GM15510 (cell line): ENCODE measurements around the gene EARS2.

Experiments
- POLR2A ChIP-seq: IDR thresholded peaks from 3 replicates; pipeline ENCODE4 v1.6.1; 2011; ENCODE audit warnings: borderline replicate concordance; ENCODE audit not compliant: insufficient read length; ENCODE audit errors: extremely low read depth

EARS2 gene

GRCh38 chr16:23539984-23540816, 16.9 kb downstream of the EARS2 start:
- TF ChIP-seq POLR2A, result no peak

GRCh38 chr16:23538919-23539278, 18.3 kb downstream of the EARS2 start:
- no peak for TF ChIP-seq POLR2A

GRCh38 chr16:23537390-23537789, 19.8 kb downstream of the EARS2 start:
- TF ChIP-seq POLR2A, result no peak

DNA sequence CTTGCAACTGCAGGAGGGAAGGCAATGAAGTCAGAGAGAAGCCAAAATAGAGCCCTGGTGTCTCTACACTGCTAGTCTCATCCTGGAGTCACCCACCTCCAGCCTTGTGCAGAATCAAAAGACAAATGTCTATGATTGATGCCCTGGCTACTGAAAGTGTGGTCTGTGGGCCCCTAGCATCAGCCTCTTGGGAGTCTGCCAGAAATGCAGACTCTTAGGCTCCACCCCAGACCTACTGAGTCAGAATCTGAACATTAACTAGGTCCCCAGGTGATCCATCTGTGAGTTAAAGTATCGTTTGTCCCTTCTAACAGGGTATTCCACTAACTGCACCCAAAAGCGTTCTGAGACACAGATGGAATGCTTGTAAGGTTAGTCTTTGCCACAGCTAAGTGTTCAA, 21.2 kb downstream of the EARS2 start:
- no peak for TF ChIP-seq POLR2A

- TF ChIP-seq POLR2A, result no peak
Observed at GRCh38 chr16:23534868-23535860, 22.0 kb downstream of the EARS2 start.

DNA sequence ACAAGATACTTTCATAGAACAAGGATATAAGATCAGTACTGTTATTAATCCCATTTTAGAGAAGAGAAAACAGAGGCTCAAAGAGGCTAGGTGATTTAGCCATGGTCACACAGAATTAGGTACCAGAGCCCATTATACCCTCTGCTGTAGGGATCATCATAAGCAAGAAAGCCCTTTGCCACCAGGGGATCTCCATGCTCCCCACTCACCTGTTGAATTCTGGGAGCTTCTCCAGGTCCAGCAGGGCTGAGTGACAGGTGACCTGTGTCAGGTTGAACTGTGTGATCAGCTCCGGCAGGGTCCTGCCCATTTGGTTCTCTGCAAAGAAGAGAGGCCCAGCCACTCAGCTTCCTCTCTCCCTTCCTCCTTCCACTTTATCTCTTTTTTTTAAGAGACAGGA, 24.7 kb downstream of the EARS2 start:
- no peak for TF ChIP-seq POLR2A

- no peak for TF ChIP-seq POLR2A
Observed at GRCh38 chr16:23530062-23530461, 27.1 kb downstream of the EARS2 start.

- no peak for TF ChIP-seq POLR2A
Observed at GRCh38 chr16:23528644-23529310, 28.4 kb downstream of the EARS2 start.

- TF ChIP-seq POLR2A, result no peak
Observed at GRCh38 chr16:23527961-23528643, 29.0 kb downstream of the EARS2 start.

GRCh38 chr16:23524886-23525285, 32.3 kb downstream of the EARS2 start:
- no peak for TF ChIP-seq POLR2A

DNA sequence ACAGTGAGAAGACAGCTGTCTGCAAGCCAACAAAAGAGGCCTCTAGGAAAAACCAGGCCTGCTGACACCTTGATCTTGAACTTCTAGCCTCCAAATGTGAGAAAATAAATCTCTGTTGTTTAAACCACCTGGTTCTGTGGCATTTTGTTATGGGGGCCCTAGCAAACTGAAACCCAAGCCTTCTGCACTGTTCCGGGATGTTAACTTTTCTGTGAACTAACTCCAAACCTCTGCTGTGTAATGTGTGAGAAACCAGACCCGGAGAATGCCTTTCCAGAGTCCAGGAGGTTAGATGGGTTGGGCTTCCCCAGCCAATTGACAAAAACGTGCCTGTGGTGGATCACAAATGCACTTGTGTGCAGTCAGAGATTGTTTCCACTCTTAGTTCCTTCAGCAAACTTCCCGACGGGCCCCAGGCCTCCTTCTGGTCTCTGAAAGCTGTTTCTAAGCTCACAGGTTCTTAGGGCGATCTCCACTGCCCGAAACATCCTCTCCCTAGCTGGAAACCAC, 33.2 kb downstream of the EARS2 start:
- no peak for TF ChIP-seq POLR2A

DNA sequence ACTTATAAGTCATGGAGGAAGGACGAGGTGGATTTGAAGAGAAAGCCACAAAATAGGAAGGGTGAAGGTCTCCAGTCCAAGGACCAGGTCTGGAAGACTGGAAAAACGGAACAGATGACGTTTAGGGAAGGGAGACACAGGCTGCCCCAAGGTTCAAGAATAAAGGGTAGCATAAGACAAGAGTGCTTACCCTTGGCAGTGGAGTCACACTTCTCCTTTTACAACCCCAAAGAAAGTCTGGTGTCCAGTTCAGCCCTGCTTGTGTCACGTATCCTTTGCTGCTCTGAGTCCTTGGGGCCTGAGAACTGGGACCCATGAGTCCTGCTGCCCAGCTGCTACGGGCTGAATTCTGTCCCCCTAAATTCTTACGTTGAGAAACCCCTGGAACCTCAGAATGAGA, 33.8 kb downstream of the EARS2 start:
- no peak for TF ChIP-seq POLR2A

- no peak for TF ChIP-seq POLR2A
Observed at GRCh38 chr16:23521965-23522364, 35.2 kb downstream of the EARS2 start.
